GM19193 (cell line): ENCODE measurements around the gene SLC22A4.

Source experiments
- POLR2A ChIP-seq: IDR thresholded peaks from 4 replicates; pipeline ENCODE4 v1.6.1; 2011; ENCODE audit not compliant: insufficient read depth, insufficient read length; ENCODE audit errors: extremely low read depth

SLC22A4 gene

DNA sequence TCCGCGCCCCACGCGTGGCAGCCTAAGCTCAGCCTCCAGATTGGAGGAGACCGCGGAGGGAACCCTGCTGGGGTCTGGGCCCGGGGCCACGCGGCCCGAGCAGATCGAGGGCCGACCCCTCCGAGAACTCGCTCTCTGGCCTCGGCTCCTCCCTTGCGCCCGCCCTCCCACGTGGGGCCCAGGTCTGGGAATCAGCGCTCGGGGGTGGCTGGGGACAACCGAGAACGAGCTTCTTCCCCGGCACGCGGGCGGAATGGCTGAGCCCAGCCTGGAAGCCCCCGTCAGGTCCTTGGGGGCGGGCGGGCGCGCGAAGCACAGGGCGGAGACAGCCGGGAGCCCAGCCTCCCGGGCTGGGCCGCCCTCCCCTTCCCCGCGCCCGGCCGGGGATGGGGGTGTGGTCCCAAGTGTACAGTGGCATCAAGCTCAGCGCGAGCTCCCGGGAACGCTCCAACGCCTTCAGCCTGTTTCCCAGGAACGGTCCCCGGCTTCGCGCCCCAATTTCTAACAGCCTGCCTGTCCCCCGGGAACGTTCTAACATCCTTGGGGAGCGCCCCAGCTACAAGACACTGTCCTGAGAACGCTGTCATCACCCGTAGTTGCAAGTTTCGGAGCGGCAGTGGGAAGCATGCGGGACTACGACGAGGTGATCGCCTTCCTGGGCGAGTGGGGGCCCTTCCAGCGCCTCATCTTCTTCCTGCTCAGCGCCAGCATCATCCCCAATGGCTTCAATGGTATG, at the start of gene SLC22A4:
Gene SLC22A4, plus strand, starts transcription at position 403 of the 736 bp plus-strand sequence. Its CDS starts 223 bp downstream, at position 626.
- no peak for TF ChIP-seq POLR2A

- no peak for TF ChIP-seq POLR2A
Observed at GRCh38 chr5:132245593-132245992, 48.6 kb upstream of the SLC22A4 start.

GRCh38 chr5:132246806-132247205, 47.4 kb upstream of the SLC22A4 start:
- no peak for TF ChIP-seq POLR2A

DNA sequence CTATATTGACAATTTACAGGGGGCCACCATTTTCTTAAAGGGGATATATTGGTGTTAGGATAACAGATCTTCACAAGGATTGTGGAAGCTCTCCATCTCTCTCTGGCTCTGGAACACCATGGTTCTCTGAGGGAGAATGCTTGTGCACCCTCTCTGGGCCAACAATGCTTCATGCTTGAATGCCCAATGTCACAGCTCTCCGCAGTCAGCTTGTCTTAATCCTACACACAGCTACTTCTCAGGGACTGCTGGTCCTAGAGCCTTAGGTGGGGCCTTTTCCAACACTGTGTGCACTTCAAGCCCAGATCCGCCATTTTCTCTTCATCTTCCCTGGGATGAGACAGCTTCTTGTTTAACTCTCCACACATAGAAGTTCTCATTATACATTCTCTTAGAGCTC, 43.6 kb upstream of the SLC22A4 start:
- TF ChIP-seq POLR2A = no peak

DNA sequence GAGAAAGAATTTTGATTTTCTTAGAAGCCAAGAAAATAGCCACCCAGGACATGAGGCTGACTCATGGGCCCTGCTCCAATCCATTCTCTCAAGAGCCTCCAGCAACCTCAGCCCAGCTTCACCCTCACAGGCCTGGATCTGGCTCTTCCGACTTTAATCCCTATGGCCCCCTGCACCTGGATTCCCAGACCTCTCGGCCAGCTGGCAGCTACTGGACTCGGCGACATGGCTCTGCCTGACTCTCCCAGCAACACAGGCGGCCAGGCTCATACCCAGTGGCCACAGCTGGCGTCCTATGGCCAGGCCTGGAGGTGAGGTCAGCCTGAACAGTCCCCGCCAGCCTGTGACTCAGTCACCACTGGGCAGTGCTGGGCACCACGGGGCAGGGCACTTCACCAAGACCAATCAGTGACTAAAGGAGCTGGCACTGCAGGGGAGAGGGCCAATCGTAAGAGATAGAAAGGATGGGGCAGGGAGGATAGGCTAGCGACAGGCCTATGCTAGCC, 42.9 kb upstream of the SLC22A4 start:
- TF ChIP-seq POLR2A = no peak

DNA sequence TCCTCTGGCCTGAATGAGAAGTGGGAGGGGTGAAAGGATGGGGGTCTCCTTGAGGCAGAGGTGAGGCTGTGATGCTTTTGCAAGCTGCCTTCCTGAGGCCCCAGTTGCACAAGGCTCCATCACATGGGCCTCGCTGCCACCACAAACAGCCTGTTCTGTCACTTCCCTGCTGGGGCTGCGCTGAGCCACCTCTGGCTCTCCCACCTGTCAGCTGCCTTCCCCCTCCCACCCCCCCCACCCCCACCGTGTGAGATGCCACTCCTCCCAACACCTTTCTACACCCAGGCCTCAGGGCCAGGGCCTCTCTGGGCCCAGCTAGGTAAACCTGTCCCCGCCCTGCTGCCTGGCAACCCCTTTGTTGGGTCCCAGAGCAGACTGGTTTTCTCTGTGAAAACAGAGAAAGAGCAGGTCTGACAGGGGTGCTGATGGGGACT, 41.2 kb upstream of the SLC22A4 start:
- TF ChIP-seq POLR2A = no peak

- TF ChIP-seq POLR2A = no peak
Observed at GRCh38 chr5:132253452-132254320, 40.5 kb upstream of the SLC22A4 start.

DNA sequence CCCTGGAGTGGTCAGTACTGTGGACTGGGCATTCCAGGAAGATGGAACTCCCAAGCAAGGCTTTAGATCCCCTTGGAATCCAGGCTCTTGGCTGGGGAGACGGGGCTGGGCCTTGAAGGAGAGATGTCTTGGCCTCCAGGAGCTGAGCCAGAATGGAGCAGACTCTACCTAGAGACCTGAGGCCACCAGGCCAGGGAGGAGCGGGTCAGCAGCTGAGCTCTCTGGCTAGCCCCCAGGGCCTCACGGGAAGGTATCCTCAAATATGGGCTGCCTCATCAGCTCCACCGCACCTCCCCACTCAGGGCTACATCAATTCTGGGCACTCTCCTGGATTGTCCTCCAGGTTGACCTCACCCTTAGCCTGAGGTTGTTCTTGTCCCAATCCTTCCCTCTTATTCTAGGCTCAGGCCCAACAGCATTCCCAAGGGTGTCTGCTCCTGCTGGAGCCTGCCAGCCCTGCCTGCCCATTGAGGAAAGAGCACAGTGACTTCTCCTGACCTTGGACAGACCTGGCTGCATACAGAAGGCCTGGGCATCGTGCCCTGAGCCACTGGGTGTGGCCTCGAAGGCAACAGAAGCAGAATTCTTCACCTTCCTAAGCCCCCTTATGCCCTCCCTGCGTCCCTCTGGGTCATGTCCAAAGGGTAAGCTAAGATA, 39.7 kb upstream of the SLC22A4 start:
- TF ChIP-seq POLR2A = no peak

DNA sequence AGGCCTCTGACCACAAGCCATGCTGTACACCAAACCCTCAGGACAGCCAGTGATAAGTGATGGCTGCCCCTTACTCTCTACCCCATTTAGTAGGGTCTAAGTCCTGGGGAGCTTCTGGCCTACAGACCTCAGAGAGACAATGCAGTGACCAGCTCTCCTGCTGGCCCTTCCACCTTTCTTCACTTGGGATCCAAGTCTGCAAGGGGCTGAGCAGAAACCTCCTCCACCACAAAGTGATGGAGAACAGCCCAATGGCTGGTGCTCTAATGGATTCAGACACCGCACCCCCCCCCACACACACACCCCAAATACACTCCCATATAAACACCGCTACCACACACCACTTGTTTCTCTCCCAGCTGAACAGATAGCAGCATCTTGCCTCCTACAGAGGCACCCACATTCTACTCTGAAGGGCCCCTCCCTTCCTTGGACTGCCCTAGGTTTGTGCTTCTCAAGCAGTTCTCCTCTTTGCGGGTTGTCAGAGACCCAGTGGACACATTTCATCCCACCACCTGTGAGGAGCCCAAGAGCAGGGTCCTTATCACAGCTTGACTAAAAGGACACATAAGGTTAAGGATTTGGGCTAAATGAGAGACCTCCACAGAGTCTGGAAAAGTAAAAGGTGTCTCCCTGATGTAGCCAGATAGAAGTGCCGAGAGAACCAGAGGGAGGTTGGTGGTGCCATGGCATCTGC, 38.0 kb upstream of the SLC22A4 start:
- no peak for TF ChIP-seq POLR2A

DNA sequence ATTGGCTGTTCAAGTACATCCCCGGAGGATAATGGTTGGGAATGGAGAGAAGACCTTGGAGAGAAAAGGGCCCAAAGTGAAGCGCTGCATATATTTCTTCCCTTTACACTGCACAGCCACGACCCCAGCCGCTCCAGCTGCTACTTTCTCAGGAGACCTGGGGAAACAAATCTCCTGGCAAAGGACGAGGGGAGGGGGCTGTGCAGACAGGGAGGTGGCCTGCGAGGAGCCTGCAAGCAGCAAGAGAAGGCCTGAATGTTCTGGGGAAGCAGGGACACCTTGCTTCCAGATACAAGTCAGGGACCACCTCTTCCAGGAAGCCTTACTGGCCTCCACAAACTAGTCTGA, 37.4 kb upstream of the SLC22A4 start:
- TF ChIP-seq POLR2A = no peak

DNA sequence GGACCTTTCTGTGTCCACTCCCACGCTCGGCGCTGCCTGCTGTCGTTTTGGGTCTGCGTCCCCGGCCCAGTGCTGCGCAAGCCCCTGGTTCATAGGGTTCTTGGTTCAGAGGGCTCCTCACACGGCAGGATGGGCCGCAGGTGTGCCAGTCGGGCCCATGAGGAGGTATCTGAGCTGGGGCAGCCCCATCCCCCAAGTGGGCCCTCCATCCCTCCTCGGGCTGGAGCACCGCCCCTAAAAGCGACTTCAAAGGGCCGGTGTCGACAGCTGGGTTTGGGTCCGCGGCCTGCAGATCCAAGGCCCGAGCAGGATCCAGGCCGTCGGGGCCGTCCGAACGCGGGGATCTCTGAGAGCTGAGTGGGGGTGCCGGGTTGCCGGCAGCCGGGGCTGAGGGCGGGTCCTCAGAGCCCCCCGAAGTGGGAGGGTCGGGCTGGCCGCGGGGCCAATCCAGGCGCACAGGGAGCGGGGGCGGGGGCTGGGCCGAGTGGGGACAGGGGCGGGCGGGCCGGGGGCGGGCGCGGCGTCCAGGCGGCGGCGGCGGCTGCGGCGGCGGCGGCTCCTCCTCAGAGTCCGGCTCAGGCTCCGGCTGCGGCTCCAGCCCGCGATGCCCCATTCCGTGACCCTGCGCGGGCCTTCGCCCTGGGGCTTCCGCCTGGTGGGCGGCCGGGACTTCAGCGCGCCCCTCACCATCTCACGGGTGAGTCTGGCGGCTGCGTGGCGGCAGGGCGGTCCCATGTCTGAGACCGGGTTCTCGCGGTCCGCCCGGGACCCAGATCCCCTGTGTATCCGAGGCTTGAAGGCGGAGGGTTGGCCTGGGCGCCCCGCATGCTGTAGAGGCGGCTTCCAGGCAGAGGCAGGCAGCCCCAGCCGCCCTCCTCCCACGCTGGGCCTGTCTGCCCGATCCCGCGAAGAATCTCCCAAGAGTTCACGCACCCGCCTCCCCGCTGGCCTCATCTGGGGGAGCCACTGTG, 36.8 kb upstream of the SLC22A4 start, which contains the start of gene PDLIM4:
Gene PDLIM4, plus strand, starts transcription at position 566 of the 971 bp plus-strand sequence. Its CDS starts 39 bp downstream, at position 605.
- no peak for TF ChIP-seq POLR2A

DNA sequence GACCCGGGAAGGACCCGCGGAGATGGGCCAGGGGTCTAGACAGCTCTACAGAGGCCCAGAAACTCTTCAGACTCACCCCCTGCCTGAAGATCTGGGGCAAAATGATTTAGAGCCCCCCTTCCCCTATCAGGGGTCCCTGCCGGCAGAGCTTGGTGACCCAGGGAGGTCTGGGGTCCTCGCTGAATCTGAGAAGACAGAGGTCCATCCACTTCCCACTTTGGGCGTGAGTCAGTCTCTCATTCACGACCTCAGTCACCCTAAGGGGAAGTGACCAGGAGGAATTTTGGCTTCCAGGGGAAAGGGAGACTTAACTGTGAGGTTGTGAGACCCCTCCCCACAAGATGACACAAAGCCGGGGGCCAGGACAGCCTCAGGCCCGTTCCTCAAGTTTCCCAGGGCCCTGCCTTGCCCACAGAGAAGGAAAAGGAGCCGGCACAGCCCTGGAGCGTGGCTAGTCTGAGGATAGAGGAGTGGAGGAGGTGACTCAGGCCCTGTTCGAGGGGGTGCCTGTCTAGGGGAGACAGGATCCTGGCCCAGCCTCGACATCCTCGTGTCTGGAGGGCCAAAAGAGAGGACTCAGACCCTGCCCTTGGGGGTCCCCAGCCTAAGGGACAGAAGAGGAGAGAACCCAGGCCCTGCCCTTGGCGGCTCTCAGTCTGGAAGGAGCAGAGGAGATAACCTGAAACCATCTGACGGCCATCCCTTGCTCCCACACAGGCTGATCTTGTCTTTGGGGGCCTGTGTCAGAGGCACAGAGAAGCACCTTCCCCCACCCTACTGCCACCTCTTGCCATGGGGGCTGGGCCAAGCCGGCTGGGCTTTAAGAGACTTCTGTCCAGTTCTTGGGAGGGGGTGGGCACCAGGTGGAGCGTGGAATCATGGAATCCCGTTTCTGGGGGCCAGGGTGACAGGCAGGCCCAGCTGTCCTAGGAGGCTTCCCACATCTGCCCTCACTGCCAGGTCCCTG, 35.8 kb upstream of the SLC22A4 start:
- TF ChIP-seq POLR2A = no peak
